Gastroesophageal sphincter (tissue), 4 donors: Measurements from ENCODE around the gene NCR3LG1. TPM values are rescaled to one million over a fixed set of nuclear protein-coding genes. Genes with fewer than 3 reads are reported as not detected.

Source experiments
- ATAC-seq: fragments of 150-250 bp; one replicate; pipeline ENCODE4 v1.9.1; 2016; ENCODE audit warnings: mild to moderate bottlenecking, moderate library complexity
- H3K27ac ChIP-seq, 4 donors: fragments of 200-600 bp; sonication (generic) in 3 of 4; 1 replicate in 3 of 4; 2 replicates in 1 of 4; pipeline ENCODE4 v1.5.1; 2016 to 2019
- H3K27me3 ChIP-seq: fragments of 200-600 bp; sonication (generic); one replicate; pipeline ENCODE4 v1.5.1; 2019
- H3K36me3 ChIP-seq, 2 donors: fragments of 200-600 bp; sonication (generic); one replicate each; pipeline ENCODE4 v1.5.1; 2019; ENCODE audit warnings: control low read depth in 1 of 2
- H3K4me1 ChIP-seq, 3 donors: fragments of 200-600 bp; sonication (generic); 1 replicate in 2 of 3; 2 replicates in 1 of 3; pipeline ENCODE4 v1.5.1; 2016 to 2019; ENCODE audit warnings: control low read depth in 2 of 3
- H3K4me3 ChIP-seq, 2 donors: fragments of 200-600 bp; sonication (generic); one replicate each; pipeline ENCODE4 v1.5.1; 2019; ENCODE audit warnings: mild to moderate bottlenecking in 1 of 2, moderate library complexity in 1 of 2
- H3K9me3 ChIP-seq, 3 donors: fragments of 200-600 bp; sonication (generic); one replicate each; pipeline ENCODE4 v1.5.1; 2017 to 2019; ENCODE audit warnings: control low read depth in 2 of 3
- EP300 ChIP-seq: sonication (generic); formaldehyde crosslinking; IDR thresholded peaks from one replicate; pipeline ENCODE4 v1.6.1; 2017; ENCODE audit warnings: antibody characterized with exemption, mild to moderate bottlenecking
- POLR2A ChIP-seq, 2 donors: fragments of 450-650 bp; IDR thresholded peaks; one replicate each; pipeline ENCODE4 v1.6.1; 2017; ENCODE audit warnings: antibody characterized with exemption in 2 of 2, mild to moderate bottlenecking in 2 of 2, moderate library complexity in 1 of 2
- POLR2AphosphoS5 ChIP-seq: sonication (generic); formaldehyde crosslinking; IDR thresholded peaks from one replicate; pipeline ENCODE4 v1.6.1; 2017; ENCODE audit warnings: antibody characterized with exemption
- WGBS, 2 donors: methylation state at CpG; one replicate each; pipeline ENCODE4 v1.1.5; 2018; ENCODE audit warnings: low coverage in 1 of 2; 5-methylcytosine and 5-hydroxymethylcytosine counted together
- total RNA-seq, 4 donors: library from RNA; depleted of rRNA; stranded (reverse); fragments of >200 nt; gene quantifications; one replicate each; pipeline ENCODE4 v1.1.0, GENCODE V29; 2016
- TF ChIP-seq, protein P1 (sequence below), 4 experiments: fragments of 200-600 bp in 2 of 4; fragments of 450-650 bp in 2 of 4; sonication (generic) in 1 of 4; IDR thresholded peaks; one replicate each; pipeline ENCODE4 v1.5.1; 2017 to 2019; ENCODE audit warnings: antibody characterized with exemption in 4 of 4, mild to moderate bottlenecking in 2 of 4, moderate library complexity in 2 of 4

The NCR3LG1 gene
- total RNA-seq, 4 donors from 2014 or later, result 2.7 to 4.7 (median 3.9) TPM

DNA sequence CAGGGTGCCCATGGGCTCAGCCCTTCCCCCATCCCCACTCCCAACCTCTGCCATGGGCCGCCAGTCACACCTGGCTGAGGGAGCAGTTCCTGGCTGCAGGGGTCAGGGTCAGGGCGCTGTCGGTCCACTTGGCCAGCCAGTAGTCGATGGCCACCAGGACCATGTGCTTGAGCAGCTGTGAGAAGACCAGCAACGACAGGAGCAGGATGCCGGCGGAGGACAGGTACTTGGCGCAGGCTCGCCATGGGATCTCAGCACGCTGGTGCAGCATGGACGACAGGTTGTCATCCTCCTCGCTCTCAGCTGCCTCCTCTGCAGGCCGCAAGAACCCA lies 55.2 kb downstream of the NCR3LG1 start:
- TF ChIP-seq POLR2AphosphoS5, result no peak
- TF ChIP-seq EP300, result no peak
- TF ChIP-seq POLR2A (IDR thresholded peaks at IDR 0.05), result no peak
- TF ChIP-seq, protein P1, sequence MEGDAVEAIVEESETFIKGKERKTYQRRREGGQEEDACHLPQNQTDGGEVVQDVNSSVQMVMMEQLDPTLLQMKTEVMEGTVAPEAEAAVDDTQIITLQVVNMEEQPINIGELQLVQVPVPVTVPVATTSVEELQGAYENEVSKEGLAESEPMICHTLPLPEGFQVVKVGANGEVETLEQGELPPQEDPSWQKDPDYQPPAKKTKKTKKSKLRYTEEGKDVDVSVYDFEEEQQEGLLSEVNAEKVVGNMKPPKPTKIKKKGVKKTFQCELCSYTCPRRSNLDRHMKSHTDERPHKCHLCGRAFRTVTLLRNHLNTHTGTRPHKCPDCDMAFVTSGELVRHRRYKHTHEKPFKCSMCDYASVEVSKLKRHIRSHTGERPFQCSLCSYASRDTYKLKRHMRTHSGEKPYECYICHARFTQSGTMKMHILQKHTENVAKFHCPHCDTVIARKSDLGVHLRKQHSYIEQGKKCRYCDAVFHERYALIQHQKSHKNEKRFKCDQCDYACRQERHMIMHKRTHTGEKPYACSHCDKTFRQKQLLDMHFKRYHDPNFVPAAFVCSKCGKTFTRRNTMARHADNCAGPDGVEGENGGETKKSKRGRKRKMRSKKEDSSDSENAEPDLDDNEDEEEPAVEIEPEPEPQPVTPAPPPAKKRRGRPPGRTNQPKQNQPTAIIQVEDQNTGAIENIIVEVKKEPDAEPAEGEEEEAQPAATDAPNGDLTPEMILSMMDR (IDR thresholded peaks at IDR 0.05), result no peak
- no CpG with 5 or more reads among the region's 13 CpGs for WGBS, 2 donors
- H3K4me3 ChIP-seq, result no peak overlapping the region
- ATAC-seq, result no peak
- H3K36me3 ChIP-seq, result no peaks in the 10 kb centered on the region
- no peaks in the 10 kb centered on the region for H3K27me3 ChIP-seq
- no peaks in the 10 kb centered on the region for H3K9me3 ChIP-seq
- H3K27ac ChIP-seq, result no peak overlapping the region
- H3K4me1 ChIP-seq, result peaks cover 0 to 18% (median 5%) of the 10 kb centered on the region in 3 donors

DNA sequence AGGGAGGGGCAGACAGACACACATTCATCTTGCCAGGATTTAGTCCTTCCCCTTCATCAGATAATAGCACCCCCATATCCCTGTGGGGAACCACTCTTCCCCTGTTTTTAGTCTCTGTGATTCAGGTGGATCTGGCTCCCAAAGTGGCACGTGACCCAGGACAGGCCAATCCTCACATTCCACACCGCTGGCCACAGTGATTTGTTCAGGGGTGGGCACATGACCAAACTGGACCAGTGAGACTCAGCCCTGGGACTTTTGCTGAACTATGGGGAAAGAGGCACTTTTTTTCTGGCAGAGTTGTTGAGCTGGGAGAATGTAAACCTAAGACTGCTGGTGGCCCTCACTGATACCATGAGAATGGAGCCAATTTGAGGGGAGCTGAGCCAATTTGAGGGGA lies 56.0 kb downstream of the NCR3LG1 start:
- WGBS, 2 donors, result 100% methylated on average over 2 of the region's 2 CpGs; no CpG with 5 or more reads in 1 of the 2 donors
- no peaks in the 10 kb centered on the region for H3K36me3 ChIP-seq
- H3K27me3 ChIP-seq, result no peaks in the 10 kb centered on the region
- peaks cover 0 to 18% (median 5%) of the 10 kb centered on the region in 3 donors for H3K4me1 ChIP-seq
- no peak for ATAC-seq
- TF ChIP-seq, protein P1 (IDR thresholded peaks at IDR 0.05), result no peak
- no peak overlapping the region for H3K4me3 ChIP-seq
- no peak overlapping the region for H3K27ac ChIP-seq
- H3K9me3 ChIP-seq, result no peaks in the 10 kb centered on the region

DNA sequence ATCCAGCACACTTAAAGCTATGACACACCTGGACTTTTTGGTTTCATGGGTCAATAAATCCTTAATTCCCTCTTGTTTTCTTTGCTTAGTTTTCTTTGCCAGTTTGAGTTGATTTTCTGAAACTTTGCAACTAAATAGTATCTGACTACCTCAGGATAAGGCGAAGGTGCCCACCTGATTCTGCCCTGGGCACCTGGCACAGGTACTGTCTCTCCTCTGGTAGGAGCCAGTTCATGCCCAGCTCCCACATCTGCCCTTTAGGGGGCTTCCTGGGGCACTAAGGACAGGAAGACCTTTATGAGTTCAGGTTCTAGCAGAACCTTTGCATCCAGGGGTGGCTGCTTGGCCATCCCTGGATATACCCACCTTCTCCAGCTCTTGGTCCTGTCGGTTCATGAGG lies 56.4 kb downstream of the NCR3LG1 start:
- H3K36me3 ChIP-seq, result no peaks in the 10 kb centered on the region
- no peak overlapping the region for H3K27ac ChIP-seq
- TF ChIP-seq EP300 (no peak), POLR2AphosphoS5 (no peak), POLR2A (IDR thresholded peaks at IDR 0.05) (no peak)
- TF ChIP-seq, protein P1 (IDR thresholded peaks at IDR 0.05), result no peak
- peaks cover 0 to 18% (median 5%) of the 10 kb centered on the region in 3 donors for H3K4me1 ChIP-seq
- 100% methylated on average over 1 to 2 of the region's 2 CpGs for WGBS, 2 donors
- H3K9me3 ChIP-seq, result no peaks in the 10 kb centered on the region
- H3K4me3 ChIP-seq, result no peak overlapping the region
- H3K27me3 ChIP-seq, result peaks cover under 1% of the 10 kb centered on the region
- ATAC-seq, result no peak

DNA sequence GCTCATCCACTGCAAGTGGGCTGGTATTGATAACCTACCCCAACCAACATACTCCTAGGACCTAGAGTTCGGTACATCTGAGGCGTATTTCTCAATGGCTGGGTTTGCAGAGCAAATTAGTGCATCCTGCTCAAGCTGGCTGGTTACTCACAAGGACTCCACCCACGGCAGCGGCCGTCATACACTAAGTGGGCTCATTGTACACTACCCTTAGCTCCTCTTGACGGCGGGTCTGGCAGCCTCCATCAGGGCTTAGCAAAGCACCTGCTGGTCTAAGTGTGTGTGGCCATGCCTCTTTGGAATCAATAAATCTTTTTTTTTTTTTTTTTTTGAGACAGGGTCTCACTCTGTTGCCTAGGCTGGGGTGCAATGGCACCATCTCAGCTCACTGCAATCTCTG lies 57.0 kb downstream of the NCR3LG1 start:
- no peak for ATAC-seq
- Histone ChIP-seq H3K4me1 (peaks cover 0 to 18% (median 5%) of the 10 kb centered on the region in 3 donors), H3K9me3 (no peaks in the 10 kb centered on the region), H3K4me3 (no peak overlapping the region), H3K27me3 (peaks cover 5% of the 10 kb centered on the region), H3K36me3 (no peaks in the 10 kb centered on the region), H3K27ac (no peak overlapping the region)
- WGBS, 2 donors, result 94 to 97% methylated on average over 5 to 7 of the region's 7 CpGs
- TF ChIP-seq, protein P1 (IDR thresholded peaks at IDR 0.05), result no peak
- TF ChIP-seq EP300 (no peak), POLR2A (IDR thresholded peaks at IDR 0.05) (no peak), POLR2AphosphoS5 (no peak)

DNA sequence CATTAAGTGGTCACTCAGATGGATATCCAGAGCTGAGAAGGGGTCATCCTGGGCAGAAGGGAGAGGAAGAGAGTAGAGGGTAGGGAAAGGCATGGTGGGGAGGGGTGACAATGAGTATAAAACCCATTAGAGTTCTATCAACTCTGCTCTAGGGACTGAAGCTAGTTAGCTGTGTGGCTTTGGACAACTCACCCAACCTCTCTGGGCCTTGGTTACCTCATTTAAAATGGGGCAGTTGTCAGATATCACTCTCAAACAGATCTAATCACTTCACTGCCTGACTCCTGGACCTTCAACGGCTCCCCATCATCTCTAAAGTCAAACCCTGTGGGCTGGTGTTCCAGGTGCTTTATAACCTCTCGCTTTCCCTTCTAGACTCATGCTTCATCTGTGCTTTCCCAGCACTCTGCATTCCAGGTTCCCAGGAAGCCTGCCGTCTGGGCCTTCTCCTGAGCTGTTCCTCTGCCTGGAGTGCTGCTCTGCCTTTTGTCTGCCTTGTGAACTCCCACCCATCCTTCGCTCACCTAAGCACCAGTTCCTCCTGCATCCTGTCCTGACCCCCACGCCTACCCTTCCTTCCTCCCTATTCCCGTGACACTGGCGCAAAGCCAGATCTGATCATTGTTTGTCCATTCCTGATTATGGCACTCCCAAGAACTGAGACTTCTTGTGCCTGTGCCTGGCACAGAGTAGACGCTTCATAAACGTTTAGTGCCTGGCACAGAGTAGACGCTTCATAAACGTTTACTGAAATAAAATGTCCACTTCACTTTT lies 59.2 kb downstream of the NCR3LG1 start:
- H3K9me3 ChIP-seq, result no peaks in the 10 kb centered on the region
- no peaks in the 10 kb centered on the region for H3K36me3 ChIP-seq
- TF ChIP-seq POLR2AphosphoS5, result no peak
- no peak for TF ChIP-seq POLR2A (IDR thresholded peaks at IDR 0.05)
- TF ChIP-seq, protein P1 (IDR thresholded peaks at IDR 0.05), result no peak
- no peak for TF ChIP-seq EP300
- no peak overlapping the region for H3K4me3 ChIP-seq
- WGBS, 2 donors, result 33 to 46% methylated on average over 8 to 9 of the region's 11 CpGs
- H3K27me3 ChIP-seq, result peaks cover 21% of the 10 kb centered on the region
- no peak overlapping the region for H3K27ac ChIP-seq
- peaks cover 0 to 9% (median 5%) of the 10 kb centered on the region in 3 donors for H3K4me1 ChIP-seq
- ATAC-seq, result no peak
